ENCODE results near the gene MOB1A.

GRCh38 chr2:74164761-74165160 lies 13.9 kb downstream of the MOB1A start:
- TF ChIP-seq ZNF207 (IDR thresholded peaks at IDR 0.05; ENCODE audit: borderline replicate concordance): no peak
- no peak for TF ChIP-seq ZBTB40 (IDR thresholded peaks at IDR 0.05; ENCODE audit: borderline replicate concordance)
- TF ChIP-seq CTCF (IDR thresholded peaks at IDR 0.05 in 2 of 3, conservative IDR thresholded peaks at IDR 0.05 in 1 of 3; ENCODE audit: control insufficient read depth in 2 of 3, extremely low read depth in 1 of 3, insufficient read depth in 1 of 3, low read depth in 3 of 3, low read length in 3 of 3): no peak
- TF ChIP-seq POLR2A (IDR thresholded peaks at IDR 0.05; ENCODE audit: low read depth, low read length): no peak

All from GM12878 (cell line).